IPS-15b (cell line): Measurements from ENCODE around the gene ATRIP.
"Not testable (repeated sequence)": the region's sequence is repeated elsewhere in the genome, so short reads cannot be mapped to it uniquely, and the experiment has no call there.

ENCODE experiments used
- H3K27me3 ChIP-seq: one replicate; pipeline ENCODE4 v1.6.1; 2013; ENCODE audit warnings: low read length; ENCODE audit not compliant: control insufficient read depth, insufficient read depth
- H3K36me3 ChIP-seq: one replicate; pipeline ENCODE4 v1.6.1; 2013; ENCODE audit warnings: low read length; ENCODE audit not compliant: control insufficient read depth, insufficient read depth
- H3K4me1 ChIP-seq: one replicate; pipeline ENCODE4 v1.6.1; 2013; ENCODE audit warnings: mild to moderate bottlenecking, low read length; ENCODE audit not compliant: control insufficient read depth, insufficient read depth
- H3K4me3 ChIP-seq: one replicate; pipeline ENCODE4 v1.5.1; 2013; ENCODE audit warnings: low read depth, low read length
- H3K9ac ChIP-seq: one replicate; pipeline ENCODE4 v1.6.1; 2013; ENCODE audit warnings: low read depth, mild to moderate bottlenecking, low read length
- H3K9me3 ChIP-seq: one replicate; pipeline ENCODE4 v1.6.1; 2013; ENCODE audit warnings: mild to moderate bottlenecking, low read length; ENCODE audit not compliant: control insufficient read depth, insufficient read depth

Gene ATRIP

GRCh38 chr3:48478626-48479555 is 32.4 kb downstream of the ATRIP start:
- H3K9ac ChIP-seq = no peak overlapping the region
- no peaks in the 10 kb centered on the region for H3K9me3 ChIP-seq
- no peaks in the 10 kb centered on the region for H3K27me3 ChIP-seq
- H3K36me3 ChIP-seq = peaks cover 18% of the 10 kb centered on the region
- peaks cover 12% of the 10 kb centered on the region for H3K4me1 ChIP-seq
- no peak overlapping the region for H3K4me3 ChIP-seq

GRCh38 chr3:48480891-48481290 is 34.4 kb downstream of the ATRIP start:
- not testable (repeated sequence) for H3K9ac ChIP-seq, H3K9me3 ChIP-seq, H3K4me3 ChIP-seq, H3K27me3 ChIP-seq, H3K4me1 ChIP-seq
- peaks cover 18% of the 10 kb centered on the region for H3K36me3 ChIP-seq

- H3K9me3 ChIP-seq, H3K27me3 ChIP-seq: not testable (repeated sequence)
Observed at GRCh38 chr3:48482822-48483221, 36.3 kb downstream of the ATRIP start.

GRCh38 chr3:48486952-48487351 is 40.4 kb downstream of the ATRIP start:
- H3K4me1 ChIP-seq = no peaks in the 10 kb centered on the region
- no peak overlapping the region for H3K4me3 ChIP-seq
- no peaks in the 10 kb centered on the region for H3K9me3 ChIP-seq
- no peaks in the 10 kb centered on the region for H3K27me3 ChIP-seq
- H3K9ac ChIP-seq = no peak overlapping the region
- peaks cover 2% of the 10 kb centered on the region for H3K36me3 ChIP-seq

More at GRCh38 chr3:48482822-48483221, 36.3 kb downstream of the ATRIP start:
- H3K36me3 ChIP-seq = peaks cover 11% of the 10 kb centered on the region
- not testable (repeated sequence) for H3K4me3 ChIP-seq, H3K4me1 ChIP-seq, H3K9ac ChIP-seq

GRCh38 chr3:48492461-48493202 is 46.1 kb downstream of the ATRIP start:
- no peaks in the 10 kb centered on the region for H3K9me3 ChIP-seq

GRCh38 chr3:48493203-48493501 is 46.6 kb downstream of the ATRIP start:
- Histone ChIP-seq H3K9me3 (no peaks in the 10 kb centered on the region), H3K36me3 (peaks cover 5% of the 10 kb centered on the region), H3K27me3 (no peaks in the 10 kb centered on the region), H3K4me1 (no peaks in the 10 kb centered on the region), H3K4me3 (no peak overlapping the region), H3K9ac (no peak overlapping the region)

More at GRCh38 chr3:48492461-48493202, 46.1 kb downstream of the ATRIP start:
- no peak overlapping the region for H3K9ac ChIP-seq
- peaks cover 2% of the 10 kb centered on the region for H3K36me3 ChIP-seq
- no peak overlapping the region for H3K4me3 ChIP-seq
- H3K4me1 ChIP-seq = no peaks in the 10 kb centered on the region
- H3K27me3 ChIP-seq = no peaks in the 10 kb centered on the region

- no peaks in the 10 kb centered on the region for H3K27me3 ChIP-seq
- H3K4me1 ChIP-seq = peaks cover 13% of the 10 kb centered on the region
- H3K36me3 ChIP-seq = peaks cover 15% of the 10 kb centered on the region
- no peak overlapping the region for H3K4me3 ChIP-seq
- H3K9ac ChIP-seq = no peak overlapping the region
- no peaks in the 10 kb centered on the region for H3K9me3 ChIP-seq
Observed at GRCh38 chr3:48500656-48501055, 54.1 kb downstream of the ATRIP start.

- Histone ChIP-seq H3K4me3 (no peak overlapping the region), H3K36me3 (peaks cover 15% of the 10 kb centered on the region), H3K27me3 (no peaks in the 10 kb centered on the region), H3K9ac (no peak overlapping the region), H3K9me3 (no peaks in the 10 kb centered on the region), H3K4me1 (peaks cover 13% of the 10 kb centered on the region)
Observed at GRCh38 chr3:48501196-48501595, 54.7 kb downstream of the ATRIP start.

GRCh38 chr3:48502121-48502520 is 55.6 kb downstream of the ATRIP start:
- no peaks in the 10 kb centered on the region for H3K27me3 ChIP-seq
- H3K9me3 ChIP-seq = no peaks in the 10 kb centered on the region
- H3K4me3 ChIP-seq = no peak overlapping the region
- peaks cover 15% of the 10 kb centered on the region for H3K36me3 ChIP-seq
- peaks cover 13% of the 10 kb centered on the region for H3K4me1 ChIP-seq
- H3K9ac ChIP-seq = no peak overlapping the region

GRCh38 chr3:48502728-48503168 is 56.2 kb downstream of the ATRIP start:
- Histone ChIP-seq H3K36me3 (peaks cover 15% of the 10 kb centered on the region), H3K9ac (peak overlapping the region; percentile 32), H3K4me1 (peaks cover 17% of the 10 kb centered on the region), H3K9me3 (no peaks in the 10 kb centered on the region), H3K4me3 (peak overlapping the region; percentile 65), H3K27me3 (no peaks in the 10 kb centered on the region)

- Histone ChIP-seq H3K36me3 (peaks cover 10% of the 10 kb centered on the region), H3K27me3 (no peaks in the 10 kb centered on the region), H3K4me1 (peaks cover 17% of the 10 kb centered on the region), H3K4me3 (peak overlapping the region; percentile 65), H3K9ac (peak overlapping the region; percentile 51), H3K9me3 (no peaks in the 10 kb centered on the region)
Observed at GRCh38 chr3:48503401-48504050, 57.0 kb downstream of the ATRIP start.
